Body of pancreas (tissue), 4 donors: ENCODE data around the gene ACADM.

Experiments
- CTCF ChIP-seq, 7 experiments: fragments of 450-650 bp in 4 of 7; fragments of 200-600 bp in 3 of 7; sonication (generic) in 3 of 7; IDR thresholded peaks; one replicate each; pipeline ENCODE4 v1.5.1; 2016 to 2019; ENCODE audit warnings: antibody characterized with exemption in 7 of 7
- POLR2A ChIP-seq, 3 donors: fragments of 450-650 bp; IDR thresholded peaks; one replicate each; pipeline ENCODE4 v1.6.1; 2016; ENCODE audit warnings: antibody characterized with exemption in 3 of 3, mild to moderate bottlenecking in 2 of 3

GRCh38 chr1:75770761-75771160, 46.3 kb downstream of the ACADM start:
- TF ChIP-seq POLR2A (IDR thresholded peaks at IDR 0.05), result no peak
- TF ChIP-seq CTCF (IDR thresholded peaks at IDR 0.05), result no peak
